ENCODE measurements around the gene PLAGL1. TPM values are rescaled to one million over a fixed set of nuclear protein-coding genes. Genes with fewer than 3 reads are reported as not detected.
A peak's percentile ranks its signal among the peaks of the same experiment; 100 is the strongest.
"Not testable (repeated sequence)": the region's sequence is repeated elsewhere in the genome, so short reads cannot be mapped to it uniquely, and the experiment has no call there.

PLAGL1 gene, protein sequence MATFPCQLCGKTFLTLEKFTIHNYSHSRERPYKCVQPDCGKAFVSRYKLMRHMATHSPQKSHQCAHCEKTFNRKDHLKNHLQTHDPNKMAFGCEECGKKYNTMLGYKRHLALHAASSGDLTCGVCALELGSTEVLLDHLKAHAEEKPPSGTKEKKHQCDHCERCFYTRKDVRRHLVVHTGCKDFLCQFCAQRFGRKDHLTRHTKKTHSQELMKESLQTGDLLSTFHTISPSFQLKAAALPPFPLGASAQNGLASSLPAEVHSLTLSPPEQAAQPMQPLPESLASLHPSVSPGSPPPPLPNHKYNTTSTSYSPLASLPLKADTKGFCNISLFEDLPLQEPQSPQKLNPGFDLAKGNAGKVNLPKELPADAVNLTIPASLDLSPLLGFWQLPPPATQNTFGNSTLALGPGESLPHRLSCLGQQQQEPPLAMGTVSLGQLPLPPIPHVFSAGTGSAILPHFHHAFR
- 7.3 and 40.8 TPM in 2 replicates for total RNA-seq

GRCh38 chr6:144008120-144008811 is at the start of gene PLAGL1:
Gene PLAGL1, minus strand, starts transcription at chr6:144008259. Its CDS starts 60,123 bp downstream, at chr6:143948136.
- DNase-seq (ENCODE audit: low read depth): peak; percentile 23

GRCh38 chr6:144055121-144055931 is 47.3 kb upstream of the PLAGL1 start:
- peak; percentile 27 for DNase-seq (ENCODE audit: low read depth)

GRCh38 chr6:144053601-144054000 is 45.5 kb upstream of the PLAGL1 start:
- DNase-seq (ENCODE audit: low read depth): no peak

DNA sequence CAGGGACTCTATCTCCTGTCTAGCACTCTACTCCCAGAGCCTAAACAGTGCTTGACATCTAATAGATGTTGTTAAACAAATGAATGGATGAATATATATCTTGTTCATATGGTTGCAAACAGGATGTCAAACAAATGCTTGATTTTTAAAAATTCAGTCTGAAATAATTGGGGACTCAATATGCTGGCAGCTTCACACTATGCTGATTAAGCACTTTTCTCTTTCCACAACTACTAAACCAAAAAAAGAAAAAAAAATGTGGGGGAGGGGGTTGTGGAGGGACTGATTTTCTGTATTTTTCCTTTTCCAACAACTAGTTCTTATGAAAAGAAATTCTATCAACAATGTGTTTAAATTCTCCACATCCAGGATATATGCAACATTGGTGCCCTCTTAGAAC is 44.4 kb upstream of the PLAGL1 start:
- DNase-seq (ENCODE audit: low read depth): no peak

- no peak for DNase-seq (ENCODE audit: low read depth)
Measured at GRCh38 chr6:144049386-144049785, 41.3 kb upstream of the PLAGL1 start.

GRCh38 chr6:144047688-144048087 is 39.6 kb upstream of the PLAGL1 start:
- DNase-seq (ENCODE audit: low read depth): no peak

DNA sequence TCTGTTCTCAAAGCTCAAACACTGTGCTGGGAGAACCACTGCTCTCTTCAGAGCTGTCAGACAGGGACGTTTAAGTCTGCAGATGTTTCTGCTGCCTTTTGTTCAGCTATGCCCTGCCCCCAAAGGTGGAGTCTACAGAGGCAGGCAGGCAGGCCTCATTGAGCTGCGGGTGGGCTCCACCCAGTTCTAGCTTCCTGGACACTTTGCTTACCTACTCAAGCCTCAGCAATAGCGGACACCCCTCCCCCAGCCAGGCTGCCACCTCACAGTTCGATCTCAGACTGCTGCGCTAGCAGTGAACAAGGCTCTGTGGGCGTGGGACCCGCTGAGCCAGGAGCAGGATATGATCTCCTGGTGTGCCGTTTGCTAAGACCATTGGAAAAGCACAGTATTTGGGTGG is 38.6 kb upstream of the PLAGL1 start:
- DNase-seq (ENCODE audit: low read depth): not testable (repeated sequence)

- DNase-seq (ENCODE audit: low read depth): not testable (repeated sequence)
Measured at GRCh38 chr6:144044989-144045388, 36.9 kb upstream of the PLAGL1 start.

DNA sequence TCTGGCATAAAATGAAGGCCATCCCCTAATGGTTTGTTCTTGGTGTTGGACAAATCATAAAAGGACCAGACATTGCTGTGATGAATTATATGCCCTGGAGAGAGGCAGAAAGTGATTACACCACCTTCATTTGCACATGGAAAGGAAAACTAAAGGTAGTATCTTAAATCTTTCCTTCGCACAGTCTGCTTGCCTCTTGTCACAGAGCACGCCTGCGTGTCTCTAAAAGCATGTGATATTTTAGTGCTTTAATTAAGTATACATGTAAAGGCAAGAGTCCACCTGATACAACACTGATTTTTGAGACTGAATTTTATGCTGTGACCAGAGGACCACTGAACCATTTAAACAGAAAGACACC is 28.8 kb upstream of the PLAGL1 start:
- no peak for DNase-seq (ENCODE audit: low read depth)

- peak; percentile 56 for DNase-seq (ENCODE audit: low read depth)
Measured at GRCh38 chr6:144036064-144036834, 28.2 kb upstream of the PLAGL1 start.

DNA sequence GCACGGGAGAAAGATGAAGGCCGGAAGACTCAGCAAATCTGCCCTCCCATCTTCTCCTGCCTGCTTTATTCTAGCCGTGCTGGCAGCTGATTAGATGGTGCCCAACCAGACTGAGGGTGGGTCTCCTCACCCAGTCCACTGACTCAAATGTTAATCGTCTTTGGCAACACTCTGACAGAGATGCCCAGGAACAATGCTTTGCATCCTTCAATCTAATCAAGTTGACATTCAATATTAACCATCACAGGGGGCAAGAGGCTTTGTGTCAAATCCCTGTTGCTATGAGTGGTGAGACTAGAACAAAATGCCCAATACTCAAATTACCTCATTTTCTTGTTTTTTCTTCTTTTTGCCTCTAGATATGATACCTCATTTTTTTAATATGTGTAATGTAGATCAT is 27.4 kb upstream of the PLAGL1 start:
- DNase-seq (ENCODE audit: low read depth): no peak

DNA sequence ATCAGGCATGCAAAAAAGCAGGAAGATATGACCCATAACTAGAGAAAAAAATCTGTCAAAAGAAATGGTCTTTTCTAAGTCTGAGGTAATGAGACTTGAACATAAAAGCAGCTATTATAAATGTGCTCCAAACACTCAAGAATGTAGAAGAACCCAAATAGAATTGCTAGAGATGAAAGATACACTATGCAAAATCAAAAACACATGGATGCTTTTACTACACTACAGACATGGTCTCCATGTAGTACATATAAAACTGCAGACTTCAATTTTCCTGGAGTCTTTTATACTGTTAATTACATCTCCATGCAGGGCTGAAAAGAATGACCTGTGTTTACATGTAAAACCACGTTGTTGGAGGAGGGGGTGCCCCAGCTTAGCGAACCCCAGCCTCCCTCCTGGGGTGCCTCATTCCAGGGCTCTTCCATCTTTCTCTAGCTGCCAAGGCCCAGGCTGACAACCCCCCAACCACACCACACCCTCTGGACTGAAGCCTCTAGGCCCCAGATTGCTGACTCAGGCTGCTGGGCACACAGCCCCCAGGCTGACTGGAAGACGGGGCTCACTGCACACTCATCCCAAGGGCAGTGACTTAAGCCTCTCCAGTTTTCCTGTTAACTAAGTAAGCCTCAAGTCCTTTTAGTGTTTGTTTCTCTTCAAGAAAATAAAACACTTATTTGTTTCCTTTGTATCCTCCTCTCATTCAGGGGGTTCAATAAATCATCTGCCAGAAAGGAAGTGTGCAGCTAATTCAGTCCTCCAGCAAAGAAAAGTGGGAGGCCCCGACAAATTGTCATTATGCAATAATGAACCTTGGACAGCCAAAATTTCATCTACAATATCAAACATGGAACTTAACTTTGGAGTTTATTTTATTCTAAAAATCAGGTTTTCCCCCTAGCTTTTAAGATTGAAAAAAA is 26.0 kb upstream of the PLAGL1 start:
- DNase-seq (ENCODE audit: low read depth): peak; percentile 80

GRCh38 chr6:144029452-144029851 is 21.4 kb upstream of the PLAGL1 start:
- DNase-seq (ENCODE audit: low read depth): no peak

DNA sequence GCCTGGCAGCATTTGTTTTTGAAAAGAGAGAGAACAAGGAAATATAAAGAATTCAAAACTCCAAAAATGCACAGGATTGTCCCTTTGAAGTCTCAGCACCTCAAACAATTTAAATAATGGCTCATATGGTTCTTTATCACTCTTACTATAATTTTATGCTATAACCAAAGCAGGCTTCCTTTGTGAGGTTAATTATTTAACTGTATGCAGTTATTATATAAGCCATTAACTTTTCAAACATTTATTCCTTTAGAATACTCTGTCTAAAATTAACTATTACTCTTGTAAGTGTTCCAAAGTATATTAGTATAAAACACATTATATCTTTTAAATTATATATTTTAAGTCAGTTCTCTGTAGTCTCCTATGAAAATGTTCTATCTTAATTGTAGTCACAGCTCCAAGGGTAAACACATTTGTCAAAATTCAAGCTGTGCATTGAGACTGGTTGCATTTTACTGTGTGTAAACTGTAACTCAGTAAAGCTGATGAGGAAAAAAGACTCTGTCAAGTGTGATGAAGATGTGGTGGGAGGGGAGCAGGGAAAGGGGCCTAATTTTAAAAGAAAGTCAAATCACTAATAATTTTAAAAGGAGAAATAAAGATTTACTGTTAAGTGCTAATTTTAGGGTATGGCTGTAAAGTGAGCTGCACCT is 20.0 kb upstream of the PLAGL1 start:
- DNase-seq (ENCODE audit: low read depth): peak; percentile 59

GRCh38 chr6:144023216-144023615 is 15.2 kb upstream of the PLAGL1 start:
- no peak for DNase-seq (ENCODE audit: low read depth)

DNA sequence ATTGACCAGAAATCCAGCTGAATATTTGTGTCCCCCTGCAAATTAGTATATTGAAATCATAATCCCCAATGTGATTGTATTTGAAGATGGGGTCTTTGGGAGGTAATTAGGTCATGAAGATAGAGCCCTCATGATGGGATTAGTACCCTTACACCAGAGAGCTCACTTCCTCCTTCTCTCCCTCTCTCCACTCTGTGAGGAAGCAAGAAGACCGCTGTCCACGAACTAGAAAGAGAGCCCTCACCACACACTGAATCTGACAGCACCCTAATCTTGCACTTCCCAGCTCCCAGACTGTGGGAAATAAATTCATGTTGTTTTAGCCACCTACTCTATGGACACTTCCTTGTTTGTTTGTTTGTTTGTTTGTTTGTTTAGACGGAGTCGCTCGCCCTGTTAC is 11.9 kb upstream of the PLAGL1 start:
- DNase-seq (ENCODE audit: low read depth): no peak

- no peak for DNase-seq (ENCODE audit: low read depth)
Measured at GRCh38 chr6:144017166-144018094, 9.4 kb upstream of the PLAGL1 start.

DNA sequence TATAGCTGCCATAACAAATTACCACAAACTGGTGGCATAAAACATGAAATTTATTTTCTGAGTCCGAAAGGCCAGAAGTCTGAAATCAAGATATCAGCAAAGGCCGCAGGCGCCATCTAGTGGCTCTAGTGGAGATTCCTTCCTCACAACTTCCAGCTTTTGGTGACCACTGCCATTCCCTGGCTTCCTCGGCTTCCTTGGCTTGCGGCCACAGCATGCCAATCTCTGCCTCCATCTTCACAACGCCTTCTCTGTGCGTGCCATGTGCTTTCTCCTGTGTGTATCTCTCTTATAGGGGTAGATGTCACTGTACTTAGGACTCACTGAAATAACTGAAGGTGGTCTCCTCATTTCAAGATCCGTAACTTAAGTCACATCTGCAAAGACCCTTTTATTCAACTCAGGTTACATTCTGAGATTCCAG is 5.4 kb upstream of the PLAGL1 start:
- peak; percentile 61 for DNase-seq (ENCODE audit: low read depth)

DNA sequence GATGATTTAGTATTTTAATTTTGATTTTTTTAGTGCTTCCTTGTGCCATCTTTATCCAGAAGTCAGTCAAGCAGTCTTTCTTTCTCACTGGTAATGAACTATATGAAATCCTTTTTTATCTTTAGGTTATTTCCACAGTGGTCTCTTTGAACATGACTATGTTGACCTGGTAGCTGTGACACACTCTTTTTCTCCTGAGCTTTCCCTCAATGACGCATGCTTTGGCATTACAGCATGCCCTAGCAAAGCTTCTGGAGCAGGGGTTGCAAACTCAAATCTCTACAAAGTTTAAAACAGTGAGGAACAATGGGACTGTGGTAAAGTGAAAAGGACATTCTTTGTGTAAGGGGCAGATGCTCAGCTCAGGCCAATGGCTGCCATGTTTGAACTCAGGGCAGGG is 4.5 kb upstream of the PLAGL1 start:
- DNase-seq (ENCODE audit: low read depth): no peak

All from renal cortical epithelial cell (primary cell).